Measurements from ENCODE around the gene UTS2R. TPM values are rescaled to one million over a fixed set of nuclear protein-coding genes. Genes with fewer than 3 reads are reported as not detected.
A peak's percentile ranks its signal among the peaks of the same experiment; 100 is the strongest.

UTS2R gene
- total and polyA plus RNA-seq, 11 donors = 0.11 to 21.9 (median 1.2) TPM

GRCh38 chr17:82388223-82388921 lies 16.8 kb downstream of the UTS2R start:
- intact Hi-C loops (cut with DNase I) = no loop called here
- peaks cover 0 to 24% (median 5%) of the 10 kb centered on the region in 9 donors for H3K36me3 ChIP-seq
- no peak overlapping the region for H3K27ac ChIP-seq
- TF ChIP-seq POLR2A (IDR thresholded peaks at IDR 0.05) (no peak), CTCF (IDR thresholded peaks at IDR 0.05) (no peak)
- WGBS, 4 donors = 52 to 67% (median 59%) methylated on average over 26 to 34 of the region's 34 CpGs
- DNase-seq = peak in 3 of 5 donors; percentile 32 to 71 (median 42)
- no peaks in the 10 kb centered on the region for H3K9me3 ChIP-seq
- H3K27me3 ChIP-seq = peaks cover 0 to 22% (median 0%) of the 10 kb centered on the region in 9 donors
- H3K4me1 ChIP-seq = peaks cover 3 to 31% (median 15%) of the 10 kb centered on the region in 12 donors
- H3K4me3 ChIP-seq = no peak overlapping the region
- ATAC-seq = peak; percentile 12 to 49 (median 21)

DNA sequence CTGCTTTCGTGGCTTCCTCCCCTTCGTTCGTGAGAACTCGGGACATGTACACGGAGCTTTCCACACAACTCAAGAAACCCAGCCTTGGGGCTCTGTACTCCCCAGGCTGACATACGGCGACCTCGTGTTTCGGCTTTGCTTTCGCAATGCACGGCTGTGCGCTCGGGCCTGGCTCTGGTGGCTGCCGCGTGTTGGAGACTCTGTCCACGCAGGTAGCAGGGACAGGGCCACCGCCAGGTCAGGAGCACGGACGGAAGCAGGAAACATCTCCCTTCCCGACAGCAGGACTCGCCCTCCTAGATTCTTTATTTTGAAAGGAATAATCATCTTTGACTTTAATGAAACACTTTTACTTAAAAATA lies 17.3 kb downstream of the UTS2R start:
- Histone ChIP-seq H3K9me3 (no peaks in the 10 kb centered on the region), H3K36me3 (peaks cover 0 to 25% (median 8%) of the 10 kb centered on the region in 9 donors), H3K4me3 (no peak overlapping the region), H3K27me3 (peaks cover 0 to 21% (median 0%) of the 10 kb centered on the region in 9 donors), H3K27ac (no peak overlapping the region), H3K4me1 (peaks cover 3 to 31% (median 15%) of the 10 kb centered on the region in 12 donors)
- DNase-seq (peak in 1 of 5 donors; percentile 15), ATAC-seq (no peak)
- intact Hi-C loops (cut with DNase I) = no loop called here
- no peak for TF ChIP-seq POLR2A (IDR thresholded peaks at IDR 0.05)
- no peak for TF ChIP-seq CTCF (IDR thresholded peaks at IDR 0.05)
- WGBS, 4 donors = 73 to 87% (median 79%) methylated on average over 21 of the region's 21 CpGs

DNA sequence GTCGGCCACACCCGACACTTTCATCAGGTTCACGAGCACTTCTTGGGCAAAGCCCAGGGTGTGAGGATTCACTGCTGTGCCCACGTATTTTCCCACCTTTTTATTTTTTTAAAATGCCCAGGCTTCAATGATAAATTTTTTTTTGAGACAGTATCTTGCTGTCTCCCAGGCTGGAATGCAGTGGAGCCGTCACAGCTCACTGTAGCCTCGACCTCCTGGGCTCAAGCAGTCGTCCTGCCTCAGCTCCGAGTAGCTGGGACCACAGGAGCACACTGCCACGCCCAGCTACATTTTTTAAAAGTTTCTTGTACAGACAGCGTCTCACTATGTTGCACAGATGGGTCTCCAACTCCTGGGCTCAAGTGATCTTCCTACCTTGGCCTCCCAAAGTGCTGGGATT lies 17.8 kb downstream of the UTS2R start:
- no peak for ATAC-seq
- TF ChIP-seq CTCF (IDR thresholded peaks at IDR 0.05) (no peak), POLR2A (IDR thresholded peaks at IDR 0.05) (no peak)
- Histone ChIP-seq H3K27me3 (peaks cover 0 to 18% (median 0%) of the 10 kb centered on the region in 9 donors), H3K9me3 (no peaks in the 10 kb centered on the region), H3K4me1 (peaks cover 3 to 27% (median 15%) of the 10 kb centered on the region in 12 donors), H3K27ac (no peak overlapping the region), H3K4me3 (no peak overlapping the region), H3K36me3 (peaks cover 0 to 25% (median 8%) of the 10 kb centered on the region in 9 donors)
- DNase-seq = no peak
- intact Hi-C loops (cut with DNase I) = no loop called here
- 83 to 85% (median 85%) methylated on average over 10 of the region's 10 CpGs for WGBS, 4 donors

DNA sequence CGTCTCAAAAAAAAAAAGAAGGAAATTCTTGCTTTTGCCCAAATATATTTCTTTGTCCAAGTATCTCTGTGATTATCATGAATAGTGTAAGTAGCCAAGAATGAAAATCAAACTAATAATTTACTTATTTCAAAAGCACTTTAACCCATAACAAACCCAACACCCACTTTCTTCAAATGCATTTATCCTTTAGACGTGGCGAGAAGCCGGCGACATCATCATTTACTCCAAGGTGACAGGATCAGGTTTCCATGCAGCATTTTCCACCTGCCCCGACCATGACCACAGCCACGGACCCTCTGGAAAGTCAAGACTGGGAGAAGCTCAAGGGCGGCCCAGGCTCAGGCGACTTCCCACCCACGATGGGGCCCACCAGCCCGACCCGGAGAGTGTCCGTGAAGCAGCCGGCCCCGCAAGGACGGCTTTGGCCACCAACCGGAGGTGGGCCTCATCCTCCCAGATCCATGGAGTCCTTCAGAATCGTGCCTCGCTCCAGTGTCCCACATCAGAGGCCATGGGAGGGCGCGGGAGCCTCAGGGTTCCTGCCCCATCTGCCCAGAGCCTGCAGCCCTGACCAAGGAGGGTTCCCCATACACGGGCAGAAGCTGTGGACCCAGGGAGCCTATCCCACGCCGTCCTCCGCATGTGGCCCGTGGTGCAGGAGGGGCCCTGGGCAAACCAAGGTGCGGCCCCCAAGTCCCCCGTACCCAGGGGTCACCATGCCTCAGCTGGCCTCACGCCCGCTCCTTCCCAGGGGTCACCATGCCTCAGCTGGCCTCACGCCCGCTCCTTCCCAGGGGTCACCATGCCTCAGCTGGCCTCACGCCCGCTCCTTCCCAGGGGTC lies 18.7 kb downstream of the UTS2R start:
- H3K36me3 ChIP-seq = peaks cover 0 to 25% (median 8%) of the 10 kb centered on the region in 9 donors
- H3K4me1 ChIP-seq = peaks cover 0 to 18% (median 7%) of the 10 kb centered on the region in 12 donors
- WGBS, 4 donors = 95 to 96% (median 96%) methylated on average over 16 to 32 of the region's 34 CpGs
- DNase-seq (peak in 2 of 5 donors; percentile 26 to 53), ATAC-seq (no peak)
- no peak overlapping the region for H3K27ac ChIP-seq
- no peaks in the 10 kb centered on the region for H3K9me3 ChIP-seq
- intact Hi-C loops (cut with DNase I) = no loop called here
- H3K27me3 ChIP-seq = peaks cover 0 to 11% (median 0%) of the 10 kb centered on the region in 9 donors
- TF ChIP-seq CTCF (IDR thresholded peaks at IDR 0.05) = no peak
- H3K4me3 ChIP-seq = no peak overlapping the region

Measured in heart left ventricle (tissue), 16 donors.